ENCODE measurements around the gene PML.

The PML gene

DNA sequence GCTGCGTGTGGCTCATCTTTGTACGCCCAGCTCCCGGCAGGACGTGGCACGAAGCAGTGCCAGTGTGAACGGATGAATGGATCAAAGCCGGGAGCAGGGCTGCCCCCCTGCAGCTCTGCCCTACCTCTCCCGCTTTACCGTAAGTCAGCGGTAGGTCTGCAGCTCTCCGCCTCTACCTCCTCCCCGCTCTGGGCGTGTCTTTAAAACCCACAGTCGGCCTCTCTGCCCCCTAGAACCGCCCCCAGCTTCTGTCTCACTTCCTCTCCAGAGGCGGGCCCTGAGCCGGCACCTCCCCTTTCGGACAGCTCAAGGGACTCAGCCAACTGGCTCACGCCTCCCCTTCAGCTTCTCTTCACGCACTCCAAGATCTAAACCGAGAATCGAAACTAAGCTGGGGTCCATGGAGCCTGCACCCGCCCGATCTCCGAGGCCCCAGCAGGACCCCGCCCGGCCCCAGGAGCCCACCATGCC, at the start of gene PML:
Gene PML (plus strand): TSS at position 304 of the 471 bp plus-strand sequence. CDS start 97 bp downstream, at position 401.
- Mint-ChIP-seq H3K36me3 (ENCODE audit: low read depth) (peaks cover 18% of the 10 kb centered on the region), H3K27me3 (no peaks in the 10 kb centered on the region), H3K9me3 (no peaks in the 10 kb centered on the region), H3K27ac (peak within 1 kb of the TSS; percentile 94), H3K4me1 (ENCODE audit: low read depth) (peaks cover 60% of the 10 kb centered on the region), H3K4me3 (peak within 1 kb of the TSS; percentile 94)

DNA sequence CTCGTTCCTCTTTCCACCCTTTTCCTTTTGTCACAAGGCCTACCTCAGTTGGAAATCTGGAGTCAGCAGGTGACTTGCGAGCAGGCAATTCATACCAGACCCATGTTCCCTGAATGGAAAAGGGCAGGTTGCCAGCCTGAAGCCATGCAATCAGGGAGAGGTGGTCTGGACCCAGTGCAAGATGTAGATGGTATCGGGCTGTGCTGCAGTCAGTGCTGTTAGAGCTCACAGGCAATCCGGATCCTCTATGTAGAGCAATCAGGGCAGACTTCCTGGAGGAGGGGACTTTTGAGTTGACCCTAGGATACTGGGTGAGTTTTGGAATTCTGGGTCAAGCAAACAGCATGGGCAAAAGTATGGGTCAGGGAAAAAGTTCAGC, 49.4 kb upstream of the PML start:
- Mint-ChIP-seq H3K36me3 (ENCODE audit: low read depth) (no peaks in the 10 kb centered on the region), H3K9me3 (no peaks in the 10 kb centered on the region), H3K27me3 (no peaks in the 10 kb centered on the region), H3K4me1 (ENCODE audit: low read depth) (peaks cover 12% of the 10 kb centered on the region), H3K4me3 (no peak overlapping the region), H3K27ac (no peak overlapping the region)

DNA sequence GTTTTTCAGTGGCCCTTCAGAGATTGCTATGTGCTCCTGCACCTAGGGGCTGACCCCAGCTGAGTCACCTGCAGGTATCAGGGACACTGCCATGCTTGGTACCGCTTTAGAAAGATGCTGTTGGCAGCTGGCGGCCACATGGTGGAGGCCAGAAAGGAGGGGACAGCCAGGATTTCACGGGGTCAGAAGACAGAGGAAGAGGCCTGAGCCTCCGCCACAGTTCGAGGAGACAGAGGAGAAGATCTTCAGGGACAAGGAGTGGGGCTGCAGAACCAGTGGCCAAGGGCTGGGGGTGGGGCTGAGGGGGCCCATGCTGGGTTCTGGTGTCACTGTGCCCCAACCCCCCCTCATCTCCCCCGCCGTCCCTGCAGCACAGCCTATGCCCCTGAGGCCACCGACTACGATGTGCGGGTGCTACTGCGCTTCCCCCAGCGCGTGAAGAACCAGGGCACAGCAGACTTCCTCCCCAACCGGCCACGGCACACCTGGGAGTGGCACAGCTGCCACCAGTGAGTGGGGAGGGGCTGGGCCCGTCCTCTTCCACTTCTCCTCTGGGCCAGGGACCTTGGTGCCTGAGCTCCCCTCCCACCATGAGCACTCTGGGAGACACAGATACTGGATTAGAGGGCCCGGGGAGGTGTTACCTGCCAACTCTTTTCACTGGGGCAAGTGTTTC, 48.3 kb upstream of the PML start:
- Mint-ChIP-seq H3K36me3 (ENCODE audit: low read depth) (no peaks in the 10 kb centered on the region), H3K27ac (no peak overlapping the region), H3K27me3 (no peaks in the 10 kb centered on the region), H3K4me1 (ENCODE audit: low read depth) (peaks cover 14% of the 10 kb centered on the region), H3K4me3 (no peak overlapping the region), H3K9me3 (no peaks in the 10 kb centered on the region)

GRCh38 chr15:73946795-73947370, 47.6 kb upstream of the PML start:
- no peaks in the 10 kb centered on the region for H3K9me3 Mint-ChIP-seq
- peaks cover 11% of the 10 kb centered on the region for H3K4me1 Mint-ChIP-seq (ENCODE audit: low read depth)
- no peak overlapping the region for H3K27ac Mint-ChIP-seq
- no peak overlapping the region for H3K4me3 Mint-ChIP-seq
- H3K27me3 Mint-ChIP-seq, result no peaks in the 10 kb centered on the region
- no peaks in the 10 kb centered on the region for H3K36me3 Mint-ChIP-seq (ENCODE audit: low read depth)

- H3K27ac Mint-ChIP-seq, result no peak overlapping the region
- H3K36me3 Mint-ChIP-seq (ENCODE audit: low read depth), result no peaks in the 10 kb centered on the region
- no peaks in the 10 kb centered on the region for H3K27me3 Mint-ChIP-seq
- H3K4me1 Mint-ChIP-seq (ENCODE audit: low read depth), result peaks cover 3% of the 10 kb centered on the region
- H3K4me3 Mint-ChIP-seq, result no peak overlapping the region
- no peaks in the 10 kb centered on the region for H3K9me3 Mint-ChIP-seq
Measured at GRCh38 chr15:73947651-73948050, 46.9 kb upstream of the PML start.

GRCh38 chr15:73948396-73948795, 46.1 kb upstream of the PML start:
- Mint-ChIP-seq H3K36me3 (ENCODE audit: low read depth) (no peaks in the 10 kb centered on the region), H3K4me3 (no peak overlapping the region)

DNA sequence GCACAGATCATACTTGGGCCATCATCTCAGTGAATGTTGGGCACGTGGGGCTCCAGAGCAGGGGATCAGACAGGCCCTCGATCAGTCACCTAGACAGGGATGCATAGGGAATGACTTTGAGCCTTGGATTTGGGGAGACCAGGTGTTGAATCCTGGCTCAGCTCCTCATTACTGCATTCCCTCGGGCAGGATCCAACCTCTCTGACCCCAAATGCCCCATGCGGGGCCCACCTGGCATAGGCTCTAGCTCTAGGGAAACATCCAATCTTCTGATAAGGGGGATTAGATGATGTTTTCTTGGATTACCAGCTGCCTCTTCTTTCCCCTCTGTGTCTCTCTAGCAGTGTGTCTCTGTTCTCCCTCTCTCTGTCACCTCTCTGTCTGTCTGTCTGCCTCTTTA, 45.5 kb upstream of the PML start:
- Mint-ChIP-seq H3K27me3 (no peaks in the 10 kb centered on the region), H3K36me3 (ENCODE audit: low read depth) (no peaks in the 10 kb centered on the region), H3K4me3 (no peak overlapping the region), H3K27ac (no peak overlapping the region), H3K4me1 (ENCODE audit: low read depth) (peaks cover 3% of the 10 kb centered on the region), H3K9me3 (no peaks in the 10 kb centered on the region)

More at GRCh38 chr15:73948396-73948795, 46.1 kb upstream of the PML start:
- Mint-ChIP-seq H3K27me3 (no peaks in the 10 kb centered on the region), H3K27ac (no peak overlapping the region), H3K4me1 (ENCODE audit: low read depth) (peaks cover 3% of the 10 kb centered on the region), H3K9me3 (no peaks in the 10 kb centered on the region)

- H3K36me3 Mint-ChIP-seq (ENCODE audit: low read depth), result no peaks in the 10 kb centered on the region
- no peak overlapping the region for H3K27ac Mint-ChIP-seq
- H3K9me3 Mint-ChIP-seq, result no peaks in the 10 kb centered on the region
- H3K4me1 Mint-ChIP-seq (ENCODE audit: low read depth), result peaks cover 3% of the 10 kb centered on the region
- H3K4me3 Mint-ChIP-seq, result no peak overlapping the region
- H3K27me3 Mint-ChIP-seq, result no peaks in the 10 kb centered on the region
Measured at GRCh38 chr15:73949496-73949895, 45.0 kb upstream of the PML start.

- H3K36me3 Mint-ChIP-seq (ENCODE audit: low read depth), result no peaks in the 10 kb centered on the region
- no peak overlapping the region for H3K4me3 Mint-ChIP-seq
- no peak overlapping the region for H3K27ac Mint-ChIP-seq
- H3K27me3 Mint-ChIP-seq, result no peaks in the 10 kb centered on the region
- peaks cover 3% of the 10 kb centered on the region for H3K4me1 Mint-ChIP-seq (ENCODE audit: low read depth)
- no peaks in the 10 kb centered on the region for H3K9me3 Mint-ChIP-seq
Measured at GRCh38 chr15:73950479-73950830, 44.1 kb upstream of the PML start.

- H3K9me3 Mint-ChIP-seq, result no peaks in the 10 kb centered on the region
- H3K36me3 Mint-ChIP-seq (ENCODE audit: low read depth), result no peaks in the 10 kb centered on the region
- H3K4me1 Mint-ChIP-seq (ENCODE audit: low read depth), result peaks cover 3% of the 10 kb centered on the region
- no peak overlapping the region for H3K27ac Mint-ChIP-seq
- H3K4me3 Mint-ChIP-seq, result no peak overlapping the region
- H3K27me3 Mint-ChIP-seq, result no peaks in the 10 kb centered on the region
Measured at GRCh38 chr15:73950831-73951561, 43.5 kb upstream of the PML start.

DNA sequence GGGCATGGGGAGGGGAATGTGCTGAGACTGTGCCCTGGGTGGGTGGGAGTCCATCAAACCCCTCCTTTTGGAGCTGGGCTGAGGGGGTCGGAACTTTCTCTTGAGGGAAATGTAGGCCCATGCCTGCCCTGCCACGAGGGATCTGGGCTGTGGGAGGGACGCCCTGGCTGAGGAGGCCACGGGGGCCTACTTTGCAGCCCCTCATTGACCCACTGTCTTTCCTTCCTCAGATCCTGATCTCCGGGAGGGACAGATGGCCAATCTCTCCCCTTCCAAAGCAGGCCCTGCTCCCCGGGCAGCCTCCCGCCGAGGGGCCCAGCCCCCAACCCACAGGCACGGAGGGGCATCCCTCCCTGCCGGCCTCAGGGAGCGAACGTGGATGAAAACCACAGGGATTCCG, 42.9 kb upstream of the PML start:
- Mint-ChIP-seq H3K9me3 (no peaks in the 10 kb centered on the region), H3K36me3 (ENCODE audit: low read depth) (no peaks in the 10 kb centered on the region), H3K4me3 (no peak overlapping the region), H3K27ac (no peak overlapping the region), H3K4me1 (ENCODE audit: low read depth) (peaks cover 3% of the 10 kb centered on the region), H3K27me3 (no peaks in the 10 kb centered on the region)

DNA sequence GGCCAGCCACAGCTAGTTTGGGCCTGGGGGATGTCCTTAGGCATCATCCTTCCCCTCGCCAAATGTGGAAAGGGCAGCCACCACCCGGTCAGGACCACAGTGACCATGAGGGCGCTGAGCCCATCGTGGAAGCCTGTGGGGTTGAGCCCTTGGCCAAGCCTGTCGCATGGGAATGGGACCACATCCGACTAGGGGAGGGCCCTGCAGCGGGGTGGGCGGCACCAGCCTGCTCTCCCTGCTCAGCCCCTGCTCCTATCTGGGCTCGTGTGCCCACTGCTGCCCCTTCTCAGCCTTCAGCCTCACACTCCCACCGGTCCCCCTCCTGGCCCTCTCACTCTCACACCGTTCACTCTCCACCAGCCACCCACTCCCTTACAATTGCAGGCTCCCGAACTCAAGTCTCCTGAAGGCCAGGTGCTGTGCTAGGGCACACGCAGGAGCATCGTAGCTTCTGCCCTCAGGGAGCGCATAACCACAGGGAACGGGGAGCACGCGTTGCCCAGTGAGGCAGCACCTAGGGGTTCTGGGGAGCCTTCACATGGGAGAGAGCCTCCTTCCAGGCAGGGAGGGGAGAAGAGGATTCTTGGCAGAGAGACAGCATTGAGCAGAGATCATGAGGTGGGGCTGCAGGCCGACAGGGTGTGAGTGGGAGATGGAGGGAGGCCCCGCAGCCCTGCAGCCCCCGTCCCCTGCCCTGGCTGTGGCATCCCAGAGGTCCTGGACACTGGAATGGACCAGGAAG, 42.2 kb upstream of the PML start:
- Mint-ChIP-seq H3K27ac (no peak overlapping the region), H3K27me3 (no peaks in the 10 kb centered on the region), H3K36me3 (ENCODE audit: low read depth) (no peaks in the 10 kb centered on the region)

DNA sequence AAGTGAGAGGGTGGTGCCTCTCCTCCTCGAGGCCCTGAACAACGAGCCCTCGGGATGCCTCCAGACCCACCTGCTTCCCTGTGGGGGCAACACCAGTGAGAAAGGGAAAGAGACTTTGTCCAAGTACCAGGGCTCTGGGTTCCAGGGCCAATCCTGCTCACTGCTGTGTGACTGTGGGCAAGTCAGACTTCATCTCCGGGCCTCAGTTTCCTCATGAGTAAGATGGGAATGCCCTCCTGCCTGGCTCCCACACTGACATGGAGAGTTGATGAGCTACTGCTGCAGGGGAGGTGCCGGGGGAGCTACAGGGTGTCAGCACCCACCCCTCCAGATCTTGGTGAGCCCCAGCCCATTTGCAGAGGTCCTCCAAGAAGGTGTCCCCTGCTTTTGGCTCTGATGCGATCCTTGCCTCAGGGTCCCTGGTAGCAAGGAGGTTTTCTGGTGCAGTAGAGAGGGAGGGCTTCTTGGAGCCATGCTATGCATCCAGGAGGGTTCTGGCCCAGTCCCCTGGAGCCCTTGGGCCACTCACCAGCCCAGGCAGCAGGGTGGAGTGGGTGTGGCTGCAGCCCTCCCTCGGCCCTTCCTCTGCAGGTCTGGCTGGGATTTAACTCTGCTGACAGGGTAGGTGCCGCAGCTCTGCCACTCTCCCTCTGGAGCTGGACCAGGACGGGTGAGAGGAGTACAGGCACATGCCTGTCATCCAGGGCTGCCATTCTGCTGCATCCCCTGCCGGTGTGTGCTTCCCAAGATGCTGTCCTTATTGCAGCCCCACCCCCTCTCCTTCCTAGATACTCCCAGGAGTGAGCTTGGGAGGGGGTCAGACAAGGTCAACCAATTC, 41.4 kb upstream of the PML start:
- no peaks in the 10 kb centered on the region for H3K9me3 Mint-ChIP-seq
- H3K36me3 Mint-ChIP-seq (ENCODE audit: low read depth), result no peaks in the 10 kb centered on the region
- no peak overlapping the region for H3K4me3 Mint-ChIP-seq
- no peak overlapping the region for H3K27ac Mint-ChIP-seq
- no peaks in the 10 kb centered on the region for H3K27me3 Mint-ChIP-seq
- H3K4me1 Mint-ChIP-seq (ENCODE audit: low read depth), result peaks cover 12% of the 10 kb centered on the region

More for the DNA sequence above, 42.2 kb upstream of the PML start:
- no peak overlapping the region for H3K4me3 Mint-ChIP-seq
- H3K9me3 Mint-ChIP-seq, result no peaks in the 10 kb centered on the region
- H3K4me1 Mint-ChIP-seq (ENCODE audit: low read depth), result peaks cover 9% of the 10 kb centered on the region
